Loucy (cell line): ENCODE data around the gene KRTAP24-1.

ENCODE experiments used
- H2AFZ ChIP-seq: fragments of 200-600 bp; sonication (generic); 2 replicates; pipeline ENCODE4 v1.6.0; 2016; ENCODE audit warnings: antibody characterized with exemption, mild to moderate bottlenecking, low read length, moderate library complexity
- H3F3A ChIP-seq: fragments of 200-600 bp; 2 replicates; pipeline ENCODE4 v1.6.0; 2016; ENCODE audit warnings: antibody characterized with exemption, low read depth, mild to moderate bottlenecking
- H3K27me3 ChIP-seq: fragments of 200-600 bp; sonication (generic); 2 replicates; pipeline ENCODE4 v1.6.1; 2014; ENCODE audit warnings: low read length, mild to moderate bottlenecking; ENCODE audit not compliant: insufficient read depth, poor library complexity, severe bottlenecking
- H3K36me3 ChIP-seq: fragments of 200-600 bp; sonication (generic); 2 replicates; pipeline ENCODE4 v1.6.1; 2016; ENCODE audit warnings: low read length; ENCODE audit not compliant: insufficient read depth
- H3K4me1 ChIP-seq: fragments of 200-600 bp; sonication (generic); 2 replicates; pipeline ENCODE4 v1.5.1; 2014; ENCODE audit warnings: low read length, mild to moderate bottlenecking; ENCODE audit not compliant: insufficient read depth, poor library complexity, severe bottlenecking
- H3K4me2 ChIP-seq: fragments of 200-600 bp; sonication (generic); 2 replicates; pipeline ENCODE4 v1.6.0; 2014; ENCODE audit warnings: antibody characterized with exemption, low read length, low read depth, mild to moderate bottlenecking; ENCODE audit not compliant: poor library complexity, severe bottlenecking
- H3K4me3 ChIP-seq: fragments of 200-600 bp; sonication (generic); 2 replicates; pipeline ENCODE4 v1.5.1; 2014; ENCODE audit warnings: low read length, mild to moderate bottlenecking, mixed read lengths; ENCODE audit not compliant: poor library complexity, severe bottlenecking
- H3K79me2 ChIP-seq: fragments of 200-600 bp; sonication (generic); 2 replicates; pipeline ENCODE4 v1.6.1; 2014; ENCODE audit warnings: low read length; ENCODE audit not compliant: insufficient read depth
- H3K9ac ChIP-seq: fragments of 200-600 bp; sonication (generic); 2 replicates; pipeline ENCODE4 v1.6.0; 2014; ENCODE audit warnings: mild to moderate bottlenecking, low read depth, low read length, moderate library complexity; ENCODE audit not compliant: poor library complexity, severe bottlenecking
- H3K9me2 ChIP-seq: fragments of 200-600 bp; sonication (generic); replicated peaks from 2 replicates; pipeline ENCODE4 v1.6.1; 2016; ENCODE audit warnings: low read depth, low read length, mixed read lengths
- H3K9me3 ChIP-seq: fragments of 200-600 bp; sonication (generic); 2 replicates; pipeline ENCODE4 v1.6.1; 2014; ENCODE audit warnings: mild to moderate bottlenecking, antibody characterized with exemption, low read length, low read depth; ENCODE audit not compliant: insufficient read depth
- H4K20me1 ChIP-seq: fragments of 200-600 bp; sonication (generic); 2 replicates; pipeline ENCODE4 v1.6.0; 2014; ENCODE audit warnings: antibody characterized with exemption, low read length, mild to moderate bottlenecking; ENCODE audit not compliant: insufficient read depth, poor library complexity, severe bottlenecking
- EZH2phosphoT487 ChIP-seq: fragments of 200-600 bp; IDR thresholded peaks from 2 replicates; pipeline ENCODE4 v1.6.1; 2018; ENCODE audit warnings: antibody characterized with exemption, mild to moderate bottlenecking, moderate library complexity, borderline replicate concordance
- TF ChIP-seq, protein P1 (sequence below): fragments of 200-600 bp; sonication (generic); conservative IDR thresholded peaks from 2 replicates; pipeline ENCODE4 v1.5.1; 2014; ENCODE audit warnings: mild to moderate bottlenecking, antibody characterized with exemption, low read length

Gene KRTAP24-1

DNA sequence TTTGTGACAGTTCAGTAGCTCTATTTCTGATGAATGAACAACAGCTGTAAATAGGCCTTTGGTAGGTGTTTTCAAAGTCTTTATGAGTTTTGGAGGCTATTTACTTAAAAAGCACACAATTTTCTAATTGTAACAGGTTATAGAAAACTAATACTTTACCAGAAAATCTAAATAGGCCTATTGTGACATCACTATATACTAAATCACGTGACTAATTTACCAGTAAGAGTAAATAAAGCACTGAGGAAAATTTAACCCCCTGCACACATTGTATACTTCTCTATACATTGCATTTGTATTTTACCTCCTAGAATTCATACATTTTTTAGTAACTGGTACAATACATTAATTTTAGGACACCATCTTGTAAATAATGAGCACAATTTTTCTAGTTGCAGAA is 22.4 kb upstream of the KRTAP24-1 start:
- no peaks in the 10 kb centered on the region for H3K36me3 ChIP-seq
- H4K20me1 ChIP-seq = no peaks in the 10 kb centered on the region
- H3K4me2 ChIP-seq = no peak overlapping the region
- H3K4me1 ChIP-seq = no peaks in the 10 kb centered on the region
- TF ChIP-seq EZH2phosphoT487 = no peak
- TF ChIP-seq, protein P1, sequence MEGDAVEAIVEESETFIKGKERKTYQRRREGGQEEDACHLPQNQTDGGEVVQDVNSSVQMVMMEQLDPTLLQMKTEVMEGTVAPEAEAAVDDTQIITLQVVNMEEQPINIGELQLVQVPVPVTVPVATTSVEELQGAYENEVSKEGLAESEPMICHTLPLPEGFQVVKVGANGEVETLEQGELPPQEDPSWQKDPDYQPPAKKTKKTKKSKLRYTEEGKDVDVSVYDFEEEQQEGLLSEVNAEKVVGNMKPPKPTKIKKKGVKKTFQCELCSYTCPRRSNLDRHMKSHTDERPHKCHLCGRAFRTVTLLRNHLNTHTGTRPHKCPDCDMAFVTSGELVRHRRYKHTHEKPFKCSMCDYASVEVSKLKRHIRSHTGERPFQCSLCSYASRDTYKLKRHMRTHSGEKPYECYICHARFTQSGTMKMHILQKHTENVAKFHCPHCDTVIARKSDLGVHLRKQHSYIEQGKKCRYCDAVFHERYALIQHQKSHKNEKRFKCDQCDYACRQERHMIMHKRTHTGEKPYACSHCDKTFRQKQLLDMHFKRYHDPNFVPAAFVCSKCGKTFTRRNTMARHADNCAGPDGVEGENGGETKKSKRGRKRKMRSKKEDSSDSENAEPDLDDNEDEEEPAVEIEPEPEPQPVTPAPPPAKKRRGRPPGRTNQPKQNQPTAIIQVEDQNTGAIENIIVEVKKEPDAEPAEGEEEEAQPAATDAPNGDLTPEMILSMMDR = no peak
- no peaks in the 10 kb centered on the region; the same call in 1 of the 2 replicates for H3K9me3 ChIP-seq
- H2AFZ ChIP-seq = no peak overlapping the region
- no peaks in the 10 kb centered on the region for H3K9me2 ChIP-seq
- no peaks in the 10 kb centered on the region for H3F3A ChIP-seq
- no peak overlapping the region for H3K9ac ChIP-seq
- no peak overlapping the region for H3K4me3 ChIP-seq
- H3K79me2 ChIP-seq = no peaks in the 10 kb centered on the region
- no peaks in the 10 kb centered on the region for H3K27me3 ChIP-seq

DNA sequence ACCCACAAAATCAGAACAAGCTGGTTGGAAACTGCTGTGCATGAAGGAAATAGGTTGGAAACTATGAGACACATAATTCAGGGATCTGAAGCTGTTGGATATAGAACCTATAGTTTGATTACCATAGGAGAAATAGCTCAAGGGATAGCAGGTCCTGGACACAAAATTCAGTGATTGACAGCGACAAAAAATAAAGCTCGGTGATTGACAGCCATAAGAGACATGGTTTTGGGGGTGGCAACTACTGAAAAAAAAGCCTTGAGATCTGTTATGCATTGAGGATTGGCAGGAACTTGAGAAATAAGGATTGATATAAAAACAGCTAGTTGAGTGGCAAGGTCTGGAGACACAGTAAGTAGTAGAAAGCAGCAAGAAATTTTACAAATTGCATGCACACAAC is 6.5 kb upstream of the KRTAP24-1 start, which contains the start of gene KRTAP25-1:
TSS of gene KRTAP25-1 (minus strand) at position 300 of the 400 bp plus-strand sequence. CDS start at position 276, 24 bp downstream.
- no peaks in the 10 kb centered on the region for H3K27me3 ChIP-seq
- H3K4me2 ChIP-seq = no peak within 1 kb of the TSS
- H2AFZ ChIP-seq = no peak within 1 kb of the TSS
- H3K9me2 ChIP-seq = no peaks in the 10 kb centered on the region
- H3F3A ChIP-seq = no peaks in the 10 kb centered on the region
- H3K9ac ChIP-seq = no peak within 1 kb of the TSS
- H4K20me1 ChIP-seq = no peaks in the 10 kb centered on the region
- H3K9me3 ChIP-seq = 0 out of 2 replicates have a peak, but pooled peaks cover 4% of the 10 kb centered on the region
- H3K79me2 ChIP-seq = no peaks in the 10 kb centered on the region
- H3K36me3 ChIP-seq = no peaks in the 10 kb centered on the region
- no peak within 1 kb of the TSS for H3K4me3 ChIP-seq
- no peak for TF ChIP-seq EZH2phosphoT487
- TF ChIP-seq, protein P1 = no peak
- H3K4me1 ChIP-seq = no peaks in the 10 kb centered on the region

DNA sequence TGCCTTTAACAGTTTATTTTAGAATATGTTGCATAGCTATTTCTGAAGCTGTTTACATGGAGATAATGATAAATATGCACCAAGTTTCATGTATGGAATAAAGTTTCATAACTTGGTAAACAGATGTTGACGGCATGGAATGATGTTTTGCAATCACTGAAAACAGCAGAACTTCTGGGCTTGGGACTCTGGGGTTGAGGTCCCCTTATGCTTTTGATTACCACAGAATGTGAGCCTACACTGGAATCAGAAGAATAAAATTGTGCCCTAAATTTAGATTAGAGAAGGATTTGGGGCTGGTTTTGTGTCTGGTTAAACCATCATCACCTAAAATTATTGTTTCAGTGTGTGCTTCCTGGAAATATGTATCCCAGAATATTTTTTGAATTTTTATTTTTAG is 11.1 kb downstream of the KRTAP24-1 start:
- no peaks in the 10 kb centered on the region for H4K20me1 ChIP-seq

More for the DNA sequence above, 11.1 kb downstream of the KRTAP24-1 start:
- no peaks in the 10 kb centered on the region for H3K4me1 ChIP-seq
- no peaks in the 10 kb centered on the region for H3K79me2 ChIP-seq
- H3K9ac ChIP-seq = no peak overlapping the region
- H3F3A ChIP-seq = no peaks in the 10 kb centered on the region
- no peak overlapping the region for H3K4me3 ChIP-seq
- H3K27me3 ChIP-seq = no peaks in the 10 kb centered on the region
- no peaks in the 10 kb centered on the region for H3K9me3 ChIP-seq
- H3K9me2 ChIP-seq = no peaks in the 10 kb centered on the region
- no peak overlapping the region for H3K4me2 ChIP-seq
- no peak overlapping the region for H2AFZ ChIP-seq
- TF ChIP-seq, protein P1 = no peak
- TF ChIP-seq EZH2phosphoT487 = no peak
- no peaks in the 10 kb centered on the region for H3K36me3 ChIP-seq
